Stomach (tissue), 9 donors: ENCODE data around the gene OR6F1. TPM values are rescaled to one million over a fixed set of nuclear protein-coding genes. Genes with fewer than 3 reads are reported as not detected.
"Not testable (repeated sequence)": the region's sequence is repeated elsewhere in the genome, so short reads cannot be mapped to it uniquely, and the experiment has no call there.

Experiments used
- DNase-seq, 2 donors: peaks; one replicate each; pipeline versions ENCODE4 v3.0.0 to v3.0.0-alpha.2; 2013 to 2019
- H3K27ac ChIP-seq, 5 donors: fragments of 200-600 bp in 4 of 5; sonication (generic) in 4 of 5; one replicate each; pipeline ENCODE4 v1.5.1; 2013 to 2019; ENCODE audit warnings: mild to moderate bottlenecking in 1 of 5, moderate library complexity in 1 of 5
- H3K27me3 ChIP-seq, 3 donors: fragments of 200-600 bp; sonication (generic); one replicate each; pipeline ENCODE4 v1.5.1; 2017 to 2019; ENCODE audit warnings: mixed run types in 1 of 3
- H3K36me3 ChIP-seq, 4 donors: fragments of 200-600 bp; sonication (generic); 1 replicate in 3 of 4; 2 replicates in 1 of 4; pipeline ENCODE4 v1.5.1; 2016 to 2019
- H3K4me1 ChIP-seq, 4 donors: fragments of 200-600 bp; sonication (generic); one replicate each; pipeline ENCODE4 v1.5.1; 2016 to 2019
- H3K4me3 ChIP-seq, 4 donors: fragments of 200-600 bp; sonication (generic) in 3 of 4; one replicate each; pipeline ENCODE4 v1.5.1; 2016 to 2019; ENCODE audit warnings: mild to moderate bottlenecking in 1 of 4
- H3K9me3 ChIP-seq, 4 donors: fragments of 200-600 bp; sonication (generic); one replicate each; pipeline ENCODE4 v1.5.1; 2016 to 2019
- CTCF ChIP-seq, 7 experiments: fragments of 450-650 bp in 4 of 7; fragments of 200-600 bp in 3 of 7; sonication (generic) in 3 of 7; IDR thresholded peaks; one replicate each; pipeline ENCODE4 v1.5.1; 2016 to 2019; ENCODE audit warnings: antibody characterized with exemption in 7 of 7, control low read depth in 2 of 7, mild to moderate bottlenecking in 1 of 7
- EP300 ChIP-seq: sonication (generic); formaldehyde crosslinking; IDR thresholded peaks from one replicate; pipeline ENCODE4 v1.6.1; 2017; ENCODE audit warnings: antibody characterized with exemption
- POLR2A ChIP-seq, 4 donors: fragments of 450-650 bp; IDR thresholded peaks; one replicate each; pipeline ENCODE4 v1.6.1; 2016; ENCODE audit warnings: antibody characterized with exemption in 4 of 4, control low read depth in 2 of 4, mild to moderate bottlenecking in 1 of 4, moderate library complexity in 1 of 4
- POLR2AphosphoS5 ChIP-seq, 3 donors: sonication (generic); formaldehyde crosslinking; IDR thresholded peaks; one replicate each; pipeline ENCODE4 v1.6.1; 2016; ENCODE audit warnings: antibody characterized with exemption in 3 of 3
- WGBS, 5 donors: extraction: QIAGEN DNeasy Blood & Tissue Kit in 3 of 5; methylation state at CpG; one replicate each; pipeline versions ENCODE4 v1.1.5 to v1.1.7; 2013 to 2018; 5-methylcytosine and 5-hydroxymethylcytosine counted together
- intact Hi-C: fragments of 100-400 bp; cut with DNase I; formaldehyde crosslinking; loops from one replicate; pipeline ENCODE4 v1.15.1; 2023; ENCODE audit warnings: low total_unique reads
- polyA plus RNA-seq, 3 donors: library from polyadenylated mRNA; stranded (reverse); fragments of 200-250 nt; gene quantifications; one replicate each; pipeline ENCODE4 v1.2.3, GENCODE V29; 2013
- total RNA-seq, 5 donors: library from RNA; depleted of rRNA; stranded (reverse); fragments of >200 nt; gene quantifications; one replicate each; pipeline versions ENCODE4 v1.1.0 to v1.2.3, GENCODE V29; 2014 to 2016
- donor health status: healthy with polysubstance abuse.
- donor health status: Bipolar disorder and iron deficiency.
- donor health status: healthy.

Gene OR6F1
- total and polyA plus RNA-seq, 8 donors = not detected

GRCh38 chr1:247738315-247738714 lies 21.9 kb upstream of the OR6F1 start, which contains the start of gene OR14K1:
Gene OR14K1, plus strand, starts transcription at chr1:247738615. Its CDS starts 0 bp downstream, at chr1:247738615.
- 91 to 100% (median 96%) methylated on average over 1 of the region's 1 CpG for WGBS, 5 donors
- H3K36me3 ChIP-seq = no peaks in the 10 kb centered on the region
- no peak for DNase-seq
- no peak for TF ChIP-seq POLR2AphosphoS5 (IDR thresholded peaks at IDR 0.05)
- TF ChIP-seq EP300 = no peak
- no peak for TF ChIP-seq CTCF (IDR thresholded peaks at IDR 0.05)
- no peak for TF ChIP-seq POLR2A (IDR thresholded peaks at IDR 0.05)
- no peak within 1 kb of the TSS for H3K4me3 ChIP-seq
- no peaks in the 10 kb centered on the region for H3K27me3 ChIP-seq
- no peaks in the 10 kb centered on the region for H3K4me1 ChIP-seq
- intact Hi-C loops = no loop called here
- peaks cover 0 to 5% (median 2%) of the 10 kb centered on the region in 4 donors for H3K9me3 ChIP-seq
- no peak within 1 kb of the TSS for H3K27ac ChIP-seq

GRCh38 chr1:247721222-247721621 lies 4.8 kb upstream of the OR6F1 start:
- peaks cover 0 to 20% (median 7%) of the 10 kb centered on the region in 4 donors for H3K9me3 ChIP-seq

GRCh38 chr1:247713753-247714152 lies 2.7 kb downstream of the OR6F1 start:
- DNase-seq = no peak
- no peak overlapping the region for H3K27ac ChIP-seq
- no peak for TF ChIP-seq POLR2A (IDR thresholded peaks at IDR 0.05)
- no peak for TF ChIP-seq CTCF (IDR thresholded peaks at IDR 0.05)
- no peak for TF ChIP-seq EP300
- TF ChIP-seq POLR2AphosphoS5 (IDR thresholded peaks at IDR 0.05) = no peak
- no peaks in the 10 kb centered on the region for H3K4me1 ChIP-seq
- WGBS, 5 donors = 83 to 96% (median 93%) methylated on average over 7 of the region's 7 CpGs
- no peak overlapping the region for H3K4me3 ChIP-seq
- no peaks in the 10 kb centered on the region for H3K9me3 ChIP-seq
- no peaks in the 10 kb centered on the region for H3K36me3 ChIP-seq
- no peaks in the 10 kb centered on the region for H3K27me3 ChIP-seq
- intact Hi-C loops = no loop called here

More at GRCh38 chr1:247721222-247721621, 4.8 kb upstream of the OR6F1 start:
- no peaks in the 10 kb centered on the region for H3K36me3 ChIP-seq
- intact Hi-C loops = no loop called here
- H3K4me3 ChIP-seq = no peak overlapping the region
- no peak for DNase-seq
- 90 to 95% (median 92%) methylated on average over 4 of the region's 4 CpGs for WGBS, 5 donors
- no peak overlapping the region for H3K27ac ChIP-seq
- no peaks in the 10 kb centered on the region for H3K4me1 ChIP-seq
- H3K27me3 ChIP-seq = no peaks in the 10 kb centered on the region
- TF ChIP-seq EP300 (no peak), POLR2A (IDR thresholded peaks at IDR 0.05) (no peak), CTCF (IDR thresholded peaks at IDR 0.05) (no peak), POLR2AphosphoS5 (IDR thresholded peaks at IDR 0.05) (no peak)

- H3K4me1 ChIP-seq, DNase-seq, H3K27me3 ChIP-seq, H3K27ac ChIP-seq, intact Hi-C loops, H3K4me3 ChIP-seq, H3K36me3 ChIP-seq: not testable (repeated sequence)
- 85 to 92% (median 87%) methylated on average over 8 of the region's 8 CpGs; no CpG with 5 or more reads in 1 of the 5 donors for WGBS, 5 donors
- H3K9me3 ChIP-seq = peaks cover 0 to 10% (median 0%) of the 10 kb centered on the region in 4 donors
These were observed 5.8 kb downstream of the OR6F1 start for GRCh38 chr1:247710681-247711080.

- no peaks in the 10 kb centered on the region for H3K27me3 ChIP-seq
- H3K4me1 ChIP-seq = no peaks in the 10 kb centered on the region
- intact Hi-C loops = no loop called here
- TF ChIP-seq POLR2AphosphoS5 (IDR thresholded peaks at IDR 0.05) (no peak), EP300 (no peak), CTCF (IDR thresholded peaks at IDR 0.05) (no peak), POLR2A (IDR thresholded peaks at IDR 0.05) (no peak)
- no peaks in the 10 kb centered on the region for H3K36me3 ChIP-seq
- H3K9me3 ChIP-seq = peaks cover 0 to 16% (median 0%) of the 10 kb centered on the region in 4 donors
- no peak overlapping the region for H3K27ac ChIP-seq
- H3K4me3 ChIP-seq = no peak overlapping the region
- 52 to 78% (median 72%) methylated on average over 1 of the region's 1 CpG for WGBS, 5 donors
- DNase-seq = no peak
These were observed 15.1 kb downstream of the OR6F1 start for GRCh38 chr1:247701338-247701737.
